Effector memory CD8-positive, alpha-beta T cell (primary cell): ENCODE measurements around the gene LCORL.
A peak's percentile ranks its signal among the peaks of the same experiment; 100 is the strongest.
"Not testable (repeated sequence)": the region's sequence is repeated elsewhere in the genome, so short reads cannot be mapped to it uniquely, and the experiment has no call there.

ENCODE experiments used
- ATAC-seq: fragments of 150-1000 bp; cut with Tn5 transposase; replicated peaks from 2 replicates; pipeline ENCODE4 v1.10.0; 2021; ENCODE audit warnings: mild to moderate bottlenecking, moderate library complexity
- DNase-seq, 3 experiments: peaks; one replicate each; pipeline ENCODE4 v3.0.0; 2021
- H3K27ac Mint-ChIP-seq, 2 donors: one replicate each; pipeline ENCODE4 v1.8.0; 2022; ENCODE audit warnings: mild to moderate bottlenecking in 2 of 2, mixed read lengths in 2 of 2, moderate library complexity in 2 of 2
- H3K27me3 Mint-ChIP-seq, 2 donors: one replicate each; pipeline ENCODE4 v1.8.0; 2022; ENCODE audit warnings: mixed read lengths in 2 of 2
- H3K36me3 Mint-ChIP-seq: one replicate; pipeline ENCODE4 v1.8.0; 2022; ENCODE audit warnings: mild to moderate bottlenecking, moderate library complexity, mixed read lengths; ENCODE audit not compliant: insufficient read depth
- H3K4me1 Mint-ChIP-seq, 2 donors: one replicate each; pipeline ENCODE4 v1.8.0; 2022; ENCODE audit warnings: low read depth in 2 of 2, mixed read lengths in 2 of 2
- H3K4me3 Mint-ChIP-seq, 2 donors: one replicate each; pipeline ENCODE4 v1.8.0; 2022; ENCODE audit warnings: mild to moderate bottlenecking in 2 of 2, mixed read lengths in 2 of 2, moderate library complexity in 2 of 2
- H3K9me3 Mint-ChIP-seq, 2 donors: one replicate each; pipeline ENCODE4 v1.8.0; 2022; ENCODE audit warnings: mixed read lengths in 2 of 2

The LCORL gene

GRCh38 chr4:18007625-18008024 is 13.9 kb downstream of the LCORL start:
- H3K4me1 Mint-ChIP-seq: peaks cover 22 to 49% of the 10 kb centered on the region in 2 donors
- no peak overlapping the region for H3K4me3 Mint-ChIP-seq
- H3K27me3 Mint-ChIP-seq: no peaks in the 10 kb centered on the region
- peaks cover 3% of the 10 kb centered on the region for H3K36me3 Mint-ChIP-seq
- DNase-seq (no peak), ATAC-seq (no peak)
- H3K27ac Mint-ChIP-seq: peak overlapping the region in 1 of 2 donors; percentile 27
- no peaks in the 10 kb centered on the region for H3K9me3 Mint-ChIP-seq

GRCh38 chr4:18006432-18006831 is 15.1 kb downstream of the LCORL start:
- H3K36me3 Mint-ChIP-seq, H3K9me3 Mint-ChIP-seq, DNase-seq, H3K27me3 Mint-ChIP-seq, H3K4me3 Mint-ChIP-seq, ATAC-seq: not testable (repeated sequence)
- Mint-ChIP-seq H3K27ac (peak overlapping the region in 1 of 2 donors; percentile 1), H3K4me1 (peaks cover 19 to 44% of the 10 kb centered on the region in 2 donors)

- Mint-ChIP-seq H3K36me3 (peaks cover 4% of the 10 kb centered on the region), H3K27me3 (no peaks in the 10 kb centered on the region), H3K4me3 (no peak overlapping the region), H3K4me1 (peaks cover 4 to 24% of the 10 kb centered on the region in 2 donors), H3K27ac (no peak overlapping the region), H3K9me3 (no peaks in the 10 kb centered on the region)
- ATAC-seq (no peak), DNase-seq (no peak)
These were observed 24.4 kb downstream of the LCORL start for GRCh38 chr4:17997129-17997528.

- Mint-ChIP-seq H3K9me3 (no peaks in the 10 kb centered on the region), H3K4me1 (peaks cover 6 to 13% of the 10 kb centered on the region in 2 donors), H3K36me3 (peaks cover 4% of the 10 kb centered on the region), H3K27me3 (no peaks in the 10 kb centered on the region), H3K4me3 (no peak overlapping the region), H3K27ac (no peak overlapping the region)
- DNase-seq: no peak
- ATAC-seq: no peak
These were observed 26.4 kb downstream of the LCORL start for GRCh38 chr4:17995165-17995564.

DNA sequence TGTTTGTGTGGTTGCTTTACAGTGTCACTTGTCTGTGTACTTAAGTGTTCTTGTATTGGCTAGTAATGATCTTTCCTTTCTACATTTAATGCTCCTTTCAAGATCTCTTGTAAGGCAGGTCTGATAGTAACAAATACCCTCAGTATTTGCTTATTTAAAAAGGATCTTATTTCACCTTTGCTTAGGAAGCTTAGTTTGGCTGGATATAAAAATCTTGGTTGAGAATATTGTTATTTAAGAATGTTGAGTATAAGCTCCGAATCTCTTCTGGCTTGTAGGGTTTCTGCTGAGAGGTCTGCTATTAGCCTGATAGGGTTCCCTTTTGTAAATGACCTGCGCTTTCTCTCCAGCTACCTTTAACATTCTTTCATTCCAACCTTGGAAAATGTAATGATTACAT is 35.7 kb downstream of the LCORL start:
- H3K36me3 Mint-ChIP-seq: peaks cover 6% of the 10 kb centered on the region
- ATAC-seq (no peak), DNase-seq (no peak)
- no peak overlapping the region for H3K27ac Mint-ChIP-seq
- H3K4me1 Mint-ChIP-seq: peaks cover 3 to 4% of the 10 kb centered on the region in 2 donors
- H3K9me3 Mint-ChIP-seq: peaks cover 8 to 27% of the 10 kb centered on the region in 2 donors
- H3K27me3 Mint-ChIP-seq: no peaks in the 10 kb centered on the region
- no peak overlapping the region for H3K4me3 Mint-ChIP-seq

DNA sequence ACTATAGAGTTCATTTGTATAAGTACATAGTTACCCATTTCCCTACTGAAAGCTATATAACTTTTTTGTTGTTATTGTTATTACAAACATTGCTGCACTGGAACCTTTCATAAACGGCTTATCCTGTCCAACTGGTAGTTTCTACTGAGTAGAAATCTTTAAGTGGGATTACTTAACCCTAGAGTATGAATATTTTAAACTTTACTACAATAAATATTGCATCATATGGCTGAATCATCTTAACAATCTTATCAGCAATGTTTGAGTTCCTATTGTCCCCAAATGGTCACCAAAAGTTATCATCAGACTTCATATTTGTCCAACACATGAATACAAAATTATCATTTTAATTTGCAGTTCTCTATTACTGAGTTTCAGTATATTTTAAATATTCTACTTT is 40.5 kb downstream of the LCORL start:
- H3K4me1 Mint-ChIP-seq: peaks cover 0 to 3% of the 10 kb centered on the region in 2 donors
- peaks cover 2% of the 10 kb centered on the region for H3K36me3 Mint-ChIP-seq

GRCh38 chr4:17968721-17969120 is 52.8 kb downstream of the LCORL start:
- Mint-ChIP-seq H3K9me3 (no peaks in the 10 kb centered on the region), H3K36me3 (peaks cover 3% of the 10 kb centered on the region), H3K27ac (no peak overlapping the region), H3K27me3 (no peaks in the 10 kb centered on the region), H3K4me3 (no peak overlapping the region), H3K4me1 (peaks cover 0 to 11% of the 10 kb centered on the region in 2 donors)
- no peak for ATAC-seq
- DNase-seq: no peak

More for the DNA sequence above, 40.5 kb downstream of the LCORL start:
- Mint-ChIP-seq H3K27ac (peak overlapping the region in 1 of 2 donors; percentile 36), H3K4me3 (no peak overlapping the region), H3K27me3 (no peaks in the 10 kb centered on the region), H3K9me3 (peaks cover 2 to 16% of the 10 kb centered on the region in 2 donors)
- ATAC-seq (no peak), DNase-seq (no peak)

DNA sequence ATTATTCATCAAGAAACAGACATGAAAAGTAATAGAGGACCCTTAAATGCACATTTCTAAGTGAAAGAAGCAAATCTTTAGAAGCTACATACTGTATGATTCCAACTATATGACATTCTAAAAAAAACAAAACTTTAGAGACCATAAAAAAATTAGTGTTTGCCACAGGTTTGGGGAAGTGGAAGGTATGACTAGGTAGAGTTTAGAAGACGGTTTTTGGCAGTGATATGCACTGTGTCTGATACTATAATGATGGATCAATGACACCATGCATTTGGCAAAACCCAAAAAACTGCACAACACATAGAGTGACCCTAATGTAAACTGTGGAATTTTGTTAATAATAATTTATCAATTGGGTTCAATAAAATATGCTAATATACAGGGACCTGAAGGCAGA is 54.5 kb downstream of the LCORL start:
- no peaks in the 10 kb centered on the region for H3K9me3 Mint-ChIP-seq
- H3K27ac Mint-ChIP-seq: no peak overlapping the region
- ATAC-seq (no peak), DNase-seq (no peak)
- H3K4me3 Mint-ChIP-seq: no peak overlapping the region
- H3K36me3 Mint-ChIP-seq: no peaks in the 10 kb centered on the region
- no peaks in the 10 kb centered on the region for H3K27me3 Mint-ChIP-seq
- H3K4me1 Mint-ChIP-seq: peaks cover 0 to 11% of the 10 kb centered on the region in 2 donors

- peaks cover 3% of the 10 kb centered on the region for H3K36me3 Mint-ChIP-seq
- H3K4me3 Mint-ChIP-seq: no peak overlapping the region
- DNase-seq: no peak
- H3K27ac Mint-ChIP-seq: no peak overlapping the region
- no peaks in the 10 kb centered on the region for H3K27me3 Mint-ChIP-seq
- H3K9me3 Mint-ChIP-seq: no peaks in the 10 kb centered on the region
- ATAC-seq: no peak
- peaks cover 0 to 11% of the 10 kb centered on the region in 2 donors for H3K4me1 Mint-ChIP-seq
These were observed 55.2 kb downstream of the LCORL start for GRCh38 chr4:17966312-17966711.

DNA sequence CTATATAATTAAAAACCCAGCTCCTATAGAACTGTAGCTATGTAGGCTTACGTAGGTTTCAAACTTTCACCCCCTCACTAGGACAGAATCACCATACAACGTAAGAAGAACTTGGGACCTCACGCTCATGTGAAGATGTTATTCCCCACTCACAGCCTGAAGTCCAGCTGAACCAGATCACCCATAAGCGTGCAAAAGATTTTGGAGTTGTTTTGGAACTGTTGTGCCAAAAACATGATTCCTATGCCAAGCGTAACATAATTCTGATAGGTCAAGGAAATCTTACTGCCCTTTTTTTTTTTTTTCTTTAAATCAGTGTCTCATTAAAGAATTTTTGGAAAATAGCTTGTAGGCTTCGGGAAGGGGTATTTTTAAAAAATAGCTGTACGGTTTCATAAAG is 57.0 kb downstream of the LCORL start:
- H3K27ac Mint-ChIP-seq: no peak overlapping the region
- H3K36me3 Mint-ChIP-seq: peaks cover 8% of the 10 kb centered on the region
- ATAC-seq (no peak), DNase-seq (no peak)
- H3K9me3 Mint-ChIP-seq: no peaks in the 10 kb centered on the region
- H3K4me1 Mint-ChIP-seq: peaks cover 0 to 6% of the 10 kb centered on the region in 2 donors
- no peaks in the 10 kb centered on the region for H3K27me3 Mint-ChIP-seq
- no peak overlapping the region for H3K4me3 Mint-ChIP-seq

DNA sequence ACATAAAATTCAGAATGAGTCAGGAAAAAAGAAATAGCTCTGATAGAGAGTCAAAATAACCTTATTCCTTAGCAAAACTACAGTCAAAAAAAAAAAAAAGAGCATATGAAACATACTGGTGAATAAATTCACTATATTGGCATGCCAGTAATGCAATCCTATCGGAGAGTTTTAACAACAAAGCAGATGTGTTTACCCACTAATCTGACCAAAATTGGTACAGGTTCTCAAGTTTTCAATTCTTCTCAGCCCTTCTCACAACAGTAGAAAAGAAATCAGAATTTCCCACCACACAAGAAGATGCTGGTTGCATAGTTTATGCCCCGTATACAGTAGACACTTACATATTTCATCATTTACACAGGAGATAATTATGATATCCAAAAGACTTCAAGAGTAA is 59.4 kb downstream of the LCORL start:
- H3K27ac Mint-ChIP-seq: no peak overlapping the region

DNA sequence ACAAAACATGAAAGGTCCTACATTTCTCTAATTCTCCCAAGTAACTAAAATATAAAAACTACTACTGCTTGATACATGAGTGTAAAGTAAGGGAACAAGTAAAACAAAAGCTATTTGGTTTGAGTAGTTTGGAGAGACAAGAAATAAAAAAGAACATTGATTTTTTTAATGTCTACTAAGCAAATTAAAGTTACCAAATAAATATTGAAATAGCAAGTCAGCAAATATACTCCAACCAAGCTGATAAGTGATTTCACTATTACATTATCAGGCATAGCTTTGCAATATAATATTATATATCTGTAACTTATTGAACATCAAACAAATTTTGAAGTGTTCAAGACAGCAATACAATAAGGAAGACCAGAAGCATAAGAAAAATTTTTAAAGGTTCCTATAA is 60.3 kb downstream of the LCORL start:
- ATAC-seq (no peak), DNase-seq (no peak)
- no peak overlapping the region for H3K4me3 Mint-ChIP-seq
- no peaks in the 10 kb centered on the region for H3K4me1 Mint-ChIP-seq
- no peak overlapping the region for H3K27ac Mint-ChIP-seq
- peaks cover 12% of the 10 kb centered on the region for H3K36me3 Mint-ChIP-seq
- H3K9me3 Mint-ChIP-seq: no peaks in the 10 kb centered on the region
- H3K27me3 Mint-ChIP-seq: no peaks in the 10 kb centered on the region

More for the DNA sequence above, 59.4 kb downstream of the LCORL start:
- H3K4me1 Mint-ChIP-seq: peaks cover 0 to 3% of the 10 kb centered on the region in 2 donors
- H3K27me3 Mint-ChIP-seq: no peaks in the 10 kb centered on the region
- ATAC-seq (no peak), DNase-seq (no peak)
- H3K36me3 Mint-ChIP-seq: peaks cover 8% of the 10 kb centered on the region
- no peak overlapping the region for H3K4me3 Mint-ChIP-seq
- no peaks in the 10 kb centered on the region for H3K9me3 Mint-ChIP-seq

- Mint-ChIP-seq H3K4me1 (peaks cover 0 to 2% of the 10 kb centered on the region in 2 donors), H3K9me3 (no peaks in the 10 kb centered on the region), H3K36me3 (peaks cover 12% of the 10 kb centered on the region), H3K4me3 (no peak overlapping the region), H3K27me3 (no peaks in the 10 kb centered on the region), H3K27ac (no peak overlapping the region)
- no peak for ATAC-seq
- DNase-seq: no peak
These were observed 63.4 kb downstream of the LCORL start for GRCh38 chr4:17958181-17958580.

DNA sequence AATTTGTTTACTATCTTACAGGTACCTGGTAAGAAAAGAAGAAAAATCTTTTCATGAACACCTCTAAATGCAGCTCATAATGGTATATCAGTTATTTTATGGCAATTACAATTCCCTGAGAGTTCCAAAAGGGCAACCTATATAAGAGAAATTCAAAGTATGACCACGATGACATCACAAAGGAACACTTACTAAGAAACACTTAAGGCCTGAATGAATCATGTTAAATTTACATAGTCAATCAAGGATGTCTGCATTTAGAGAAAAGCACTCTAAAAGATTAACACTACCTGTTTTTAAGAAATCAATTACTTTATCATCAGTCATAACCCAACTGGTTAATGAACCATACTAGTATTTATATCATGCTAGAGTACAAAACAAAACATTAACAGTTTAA is 63.9 kb downstream of the LCORL start:
- ATAC-seq (no peak), DNase-seq (no peak)
- Mint-ChIP-seq H3K4me3 (no peak overlapping the region), H3K27ac (no peak overlapping the region), H3K9me3 (no peaks in the 10 kb centered on the region), H3K27me3 (no peaks in the 10 kb centered on the region), H3K36me3 (peaks cover 12% of the 10 kb centered on the region), H3K4me1 (peaks cover 0 to 3% of the 10 kb centered on the region in 2 donors)

DNA sequence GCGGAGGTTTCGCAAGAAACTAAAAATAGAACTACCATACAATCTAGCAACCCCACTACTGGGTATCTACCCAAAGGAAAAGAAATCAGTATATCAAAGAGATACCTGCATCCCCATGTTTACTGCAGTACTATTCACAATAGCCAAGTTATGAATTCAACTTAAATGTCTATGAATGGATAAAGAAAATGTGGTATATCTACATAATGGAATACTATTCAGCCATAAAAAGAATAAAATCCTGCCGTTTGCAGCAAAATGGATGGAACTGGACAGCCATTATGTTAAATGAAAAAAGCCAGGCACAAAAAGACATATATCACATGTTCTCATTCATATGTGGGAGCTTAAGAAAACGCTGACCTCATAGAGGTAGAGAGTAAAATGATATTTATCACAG is 65.3 kb downstream of the LCORL start:
- H3K9me3 Mint-ChIP-seq: no peaks in the 10 kb centered on the region
- ATAC-seq (no peak), DNase-seq (no peak)
- no peak overlapping the region for H3K27ac Mint-ChIP-seq
- H3K36me3 Mint-ChIP-seq: peaks cover 8% of the 10 kb centered on the region
- H3K4me1 Mint-ChIP-seq: peaks cover 0 to 3% of the 10 kb centered on the region in 2 donors
- H3K27me3 Mint-ChIP-seq: no peaks in the 10 kb centered on the region
- no peak overlapping the region for H3K4me3 Mint-ChIP-seq
